ENCODE data around the gene NMNAT2. TPM values are rescaled to one million over a fixed set of nuclear protein-coding genes. Genes with fewer than 3 reads are reported as not detected.

NMNAT2 gene
- total and polyA plus RNA-seq, 4 experiments from 2014 or later: not detected

DNA sequence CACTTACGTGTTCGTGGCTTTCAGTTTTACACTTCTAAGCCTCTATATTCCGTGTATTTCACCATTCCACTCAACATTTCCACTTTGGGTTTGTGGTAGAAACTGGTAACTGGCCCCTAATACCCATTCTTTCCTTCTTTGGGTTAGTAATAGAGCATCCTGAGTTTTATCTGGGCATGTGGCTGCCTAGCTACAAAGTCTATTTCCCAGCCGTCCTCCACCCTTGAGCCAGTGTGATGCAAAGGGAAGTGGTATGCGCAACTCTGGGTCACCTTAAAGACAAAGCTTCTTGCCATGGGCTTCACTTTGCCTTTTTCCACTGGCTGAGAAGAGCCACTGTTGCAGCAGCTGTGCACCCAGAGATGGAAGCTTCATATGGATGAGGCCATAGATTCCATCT is 158.3 kb downstream of the NMNAT2 start:
- H3K4me3 ChIP-seq (ENCODE audit: low read length in 2 of 2): no peak overlapping the region
- no peaks in the 10 kb centered on the region for H3K36me3 ChIP-seq (ENCODE audit: insufficient read depth, low read length)
- Mint-ChIP-seq H3K36me3 (no peaks in the 10 kb centered on the region), H3K4me1 (no peaks in the 10 kb centered on the region), H3K27ac (no peak overlapping the region), H3K27me3 (peaks cover 9 to 25% of the 10 kb centered on the region in 2 donors), H3K9me3 (peaks cover 0 to 5% (median 1%) of the 10 kb centered on the region in 8 donors), H3K4me3 (no peak overlapping the region)
- H3K27ac ChIP-seq (ENCODE audit: low read depth, low read length): no peak overlapping the region
- intact Hi-C loops (cut with micrococcal nuclease): no loop called here
- CTCF ChIA-PET (ENCODE audit: partially characterized antibody): no interaction called here
- no peak for DNase-seq
- H3K27me3 ChIP-seq (ENCODE audit: insufficient read depth, low read length): peaks cover 7% of the 10 kb centered on the region
- no peaks in the 10 kb centered on the region for H3K4me1 ChIP-seq (ENCODE audit: insufficient read depth, low read length)
- H3K9me3 ChIP-seq (ENCODE audit: control insufficient read depth in 1 of 2, low read length in 2 of 2): no peaks in the 10 kb centered on the region
- POLR2A ChIA-PET (ENCODE audit: partially characterized antibody): no interaction called here

DNA sequence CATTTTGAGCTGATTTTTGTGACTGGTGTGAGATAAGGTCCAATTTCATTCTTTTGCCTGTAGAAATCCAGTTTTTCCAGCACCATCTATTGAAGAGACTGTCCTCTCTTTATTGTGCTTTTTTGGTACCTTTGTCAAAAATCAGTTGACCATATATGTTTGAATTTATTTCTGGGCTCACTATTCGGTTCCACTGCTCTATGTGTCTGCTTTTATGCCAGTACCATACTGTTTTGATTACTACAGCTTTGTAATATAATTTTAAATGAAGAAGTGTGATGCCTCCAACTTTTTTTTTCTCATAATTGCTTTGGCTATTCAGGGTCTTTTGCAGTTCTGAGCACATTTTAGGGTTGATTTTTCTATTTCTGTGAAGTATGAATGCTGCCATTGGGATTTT is 163.1 kb downstream of the NMNAT2 start:
- Mint-ChIP-seq H3K9me3 (peaks cover 0 to 7% (median 1%) of the 10 kb centered on the region in 8 donors), H3K27me3 (peaks cover 8 to 12% of the 10 kb centered on the region in 2 donors), H3K4me1 (no peaks in the 10 kb centered on the region), H3K27ac (no peak overlapping the region), H3K36me3 (no peaks in the 10 kb centered on the region), H3K4me3 (no peak overlapping the region)
- no peaks in the 10 kb centered on the region for H3K36me3 ChIP-seq (ENCODE audit: insufficient read depth, low read length)
- CTCF ChIA-PET (ENCODE audit: partially characterized antibody): interaction anchor here (0.9 kb wide), 1 partner anchor 12 kb away, joined by 3 read pairs; no protein-coding TSS in a partner anchor
- H3K4me1 ChIP-seq (ENCODE audit: insufficient read depth, low read length): no peaks in the 10 kb centered on the region
- POLR2A ChIA-PET (ENCODE audit: partially characterized antibody): no interaction called here
- intact Hi-C loops (cut with micrococcal nuclease): no loop called here
- H3K27ac ChIP-seq (ENCODE audit: low read depth, low read length): no peak overlapping the region
- no peak for DNase-seq
- H3K9me3 ChIP-seq (ENCODE audit: control insufficient read depth in 1 of 2, low read length in 2 of 2): no peaks in the 10 kb centered on the region
- no peaks in the 10 kb centered on the region for H3K27me3 ChIP-seq (ENCODE audit: insufficient read depth, low read length)
- no peak overlapping the region for H3K4me3 ChIP-seq (ENCODE audit: low read length in 2 of 2)

- no peaks in the 10 kb centered on the region for H3K36me3 Mint-ChIP-seq
- peaks cover 0 to 7% (median 0%) of the 10 kb centered on the region in 8 donors for H3K9me3 Mint-ChIP-seq
- DNase-seq: no peak
- Histone ChIP-seq H3K4me3 (ENCODE audit: low read length in 2 of 2) (no peak overlapping the region), H3K27me3 (ENCODE audit: insufficient read depth, low read length) (no peaks in the 10 kb centered on the region), H3K36me3 (ENCODE audit: insufficient read depth, low read length) (no peaks in the 10 kb centered on the region), H3K4me1 (ENCODE audit: insufficient read depth, low read length) (no peaks in the 10 kb centered on the region), H3K9me3 (ENCODE audit: control insufficient read depth in 1 of 2, low read length in 2 of 2) (no peaks in the 10 kb centered on the region), H3K27ac (ENCODE audit: low read depth, low read length) (no peak overlapping the region)
- no peaks in the 10 kb centered on the region for H3K4me1 Mint-ChIP-seq
- intact Hi-C loops (cut with micrococcal nuclease): no loop called here
- H3K4me3 Mint-ChIP-seq: no peak overlapping the region
- POLR2A ChIA-PET (ENCODE audit: partially characterized antibody): no interaction called here
- H3K27me3 Mint-ChIP-seq: peaks cover 5 to 8% of the 10 kb centered on the region in 2 donors
- H3K27ac Mint-ChIP-seq: no peak overlapping the region
- CTCF ChIA-PET (ENCODE audit: partially characterized antibody): no interaction called here
These were observed 166.2 kb downstream of the NMNAT2 start for GRCh38 chr1:183251959-183252450.

DNA sequence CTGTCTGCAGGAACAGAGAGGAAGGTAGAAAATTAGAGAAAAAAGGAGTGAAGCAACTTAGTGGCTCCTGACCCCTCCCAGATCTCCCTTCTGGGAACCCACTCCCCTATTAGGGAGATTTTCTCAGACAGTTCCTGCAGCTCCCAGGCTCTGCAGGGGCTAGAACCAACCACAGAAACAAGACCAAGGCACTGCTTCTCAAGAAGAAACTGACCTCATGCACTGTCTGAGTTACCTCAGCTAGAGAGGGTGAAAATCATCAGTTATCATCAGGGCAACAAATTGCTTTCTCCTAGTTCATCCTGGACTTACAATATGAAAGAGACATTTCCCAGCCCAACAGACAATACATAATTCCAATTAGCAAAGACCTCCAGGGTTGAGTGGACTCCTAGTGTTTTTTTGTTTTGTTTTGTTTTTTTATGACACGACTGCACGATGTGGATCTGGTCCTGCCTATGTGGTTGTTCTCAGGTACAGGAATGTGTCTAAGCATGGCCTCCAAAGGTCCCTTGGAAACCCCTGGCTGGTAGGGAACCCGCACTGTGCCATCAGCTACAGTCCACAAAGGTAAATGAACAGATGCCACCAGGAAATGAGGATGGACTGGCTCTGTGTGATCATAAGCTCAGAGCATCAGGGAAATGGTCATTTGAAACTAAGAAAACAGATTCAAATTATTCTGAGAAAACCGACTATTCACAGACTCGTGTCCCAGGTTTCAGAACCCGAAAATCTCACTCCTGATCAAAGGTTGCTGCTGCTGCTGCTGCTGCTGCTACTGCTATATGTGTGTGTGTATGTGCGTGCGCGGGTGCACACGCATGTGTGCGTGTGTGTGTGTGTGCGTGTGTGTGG is 166.8 kb downstream of the NMNAT2 start:
- POLR2A ChIA-PET (ENCODE audit: partially characterized antibody): no interaction called here
- Mint-ChIP-seq H3K27me3 (peaks cover 8 to 10% of the 10 kb centered on the region in 2 donors), H3K36me3 (no peaks in the 10 kb centered on the region), H3K9me3 (peaks cover 0 to 7% (median 0%) of the 10 kb centered on the region in 8 donors), H3K4me3 (no peak overlapping the region), H3K4me1 (no peaks in the 10 kb centered on the region), H3K27ac (no peak overlapping the region)
- no peaks in the 10 kb centered on the region for H3K27me3 ChIP-seq (ENCODE audit: insufficient read depth, low read length)
- H3K27ac ChIP-seq (ENCODE audit: low read depth, low read length): no peak overlapping the region
- CTCF ChIA-PET (ENCODE audit: partially characterized antibody): no interaction called here
- no peak for DNase-seq
- H3K36me3 ChIP-seq (ENCODE audit: insufficient read depth, low read length): no peaks in the 10 kb centered on the region
- no peaks in the 10 kb centered on the region for H3K4me1 ChIP-seq (ENCODE audit: insufficient read depth, low read length)
- no peak overlapping the region for H3K4me3 ChIP-seq (ENCODE audit: low read length in 2 of 2)
- intact Hi-C loops (cut with micrococcal nuclease): no loop called here
- H3K9me3 ChIP-seq (ENCODE audit: control insufficient read depth in 1 of 2, low read length in 2 of 2): no peaks in the 10 kb centered on the region

DNA sequence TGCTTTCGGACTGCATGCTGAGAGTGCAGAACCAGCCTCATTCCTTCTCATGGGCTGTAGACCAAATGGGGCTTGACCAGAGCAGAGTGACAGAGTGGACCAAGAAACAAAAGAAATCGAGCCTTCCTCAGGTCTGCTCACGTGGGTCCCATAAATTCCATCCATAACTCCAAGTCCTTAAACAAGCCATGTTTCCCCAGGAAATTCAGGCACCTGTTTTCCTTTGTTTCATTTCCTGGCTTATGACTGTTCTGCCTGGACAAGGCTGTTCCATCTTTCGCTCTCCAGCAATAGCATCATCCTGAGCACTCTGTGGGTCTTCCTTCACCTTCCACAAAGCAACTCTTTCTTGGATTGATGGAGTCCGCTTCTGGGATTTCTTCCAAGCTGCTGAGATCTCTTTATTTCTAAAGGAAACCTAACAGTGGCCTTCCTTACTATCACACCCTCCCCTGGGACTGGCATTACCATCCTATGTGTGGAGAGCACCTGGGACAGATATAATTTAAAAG is 168.2 kb downstream of the NMNAT2 start:
- Histone ChIP-seq H3K4me3 (ENCODE audit: low read length in 2 of 2) (no peak overlapping the region), H3K27ac (ENCODE audit: low read depth, low read length) (no peak overlapping the region), H3K4me1 (ENCODE audit: insufficient read depth, low read length) (no peaks in the 10 kb centered on the region), H3K36me3 (ENCODE audit: insufficient read depth, low read length) (no peaks in the 10 kb centered on the region), H3K9me3 (ENCODE audit: control insufficient read depth in 1 of 2, low read length in 2 of 2) (no peaks in the 10 kb centered on the region), H3K27me3 (ENCODE audit: insufficient read depth, low read length) (no peaks in the 10 kb centered on the region)
- Mint-ChIP-seq H3K4me3 (no peak overlapping the region), H3K27ac (no peak overlapping the region), H3K4me1 (no peaks in the 10 kb centered on the region), H3K9me3 (peaks cover 0 to 3% (median 0%) of the 10 kb centered on the region in 8 donors), H3K36me3 (no peaks in the 10 kb centered on the region), H3K27me3 (peaks cover 11 to 12% of the 10 kb centered on the region in 2 donors)
- POLR2A ChIA-PET (ENCODE audit: partially characterized antibody): no interaction called here
- CTCF ChIA-PET (ENCODE audit: partially characterized antibody): interaction anchor here (1.0 kb wide), 1 partner anchor 32 kb away, joined by 3 read pairs; no protein-coding TSS in a partner anchor
- intact Hi-C loops (cut with micrococcal nuclease): no loop called here
- no peak for DNase-seq

DNA sequence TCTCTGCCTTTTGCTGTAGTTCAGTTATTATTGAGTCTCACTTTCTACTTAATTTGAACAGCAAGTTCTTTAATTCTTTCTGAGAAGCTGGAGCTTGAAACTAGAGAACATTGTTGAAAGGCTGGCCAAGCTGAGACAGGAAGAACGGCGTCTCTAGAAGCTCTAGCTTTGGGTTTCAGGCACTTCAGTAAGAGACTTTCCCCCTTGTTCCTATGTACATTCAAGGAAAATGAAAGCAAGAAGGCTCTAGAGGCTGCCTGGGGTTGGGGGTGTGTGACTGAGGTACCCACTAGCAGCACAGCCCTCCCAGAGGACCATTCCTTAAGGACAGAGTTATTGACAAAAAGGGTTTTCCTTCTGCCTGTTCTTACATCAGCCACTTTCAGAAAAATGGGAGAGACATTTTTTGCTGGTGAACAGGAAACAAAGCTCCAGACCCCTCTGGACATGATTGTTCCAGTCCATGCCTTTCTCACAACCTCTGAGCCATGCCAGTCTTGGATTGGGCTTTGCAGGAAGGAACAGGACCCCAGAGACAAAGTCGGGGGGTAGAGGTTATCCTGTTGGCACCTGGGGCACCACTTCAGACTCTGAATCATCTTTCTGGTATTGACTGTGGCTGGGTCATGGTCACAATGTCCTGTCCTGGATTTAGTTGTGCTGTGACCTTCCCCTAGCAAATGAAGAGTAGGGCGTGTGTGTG is 169.0 kb downstream of the NMNAT2 start:
- H3K9me3 ChIP-seq (ENCODE audit: control insufficient read depth in 1 of 2, low read length in 2 of 2): no peaks in the 10 kb centered on the region
- CTCF ChIA-PET (ENCODE audit: partially characterized antibody): no interaction called here
- intact Hi-C loops (cut with micrococcal nuclease): no loop called here

GRCh38 chr1:183247931-183248330 is 170.2 kb downstream of the NMNAT2 start:
- H3K4me1 Mint-ChIP-seq: no peaks in the 10 kb centered on the region
- H3K36me3 Mint-ChIP-seq: no peaks in the 10 kb centered on the region
- no peak overlapping the region for H3K4me3 Mint-ChIP-seq
- DNase-seq: no peak
- ChIA-PET POLR2A (ENCODE audit: partially characterized antibody) (no interaction called here), CTCF (ENCODE audit: partially characterized antibody) (no interaction called here)
- H3K9me3 ChIP-seq (ENCODE audit: control insufficient read depth in 1 of 2, low read length in 2 of 2): no peaks in the 10 kb centered on the region
- no peaks in the 10 kb centered on the region for H3K27me3 ChIP-seq (ENCODE audit: insufficient read depth, low read length)
- H3K27ac Mint-ChIP-seq: no peak overlapping the region
- no peaks in the 10 kb centered on the region for H3K36me3 ChIP-seq (ENCODE audit: insufficient read depth, low read length)
- intact Hi-C loops (cut with micrococcal nuclease): no loop called here
- H3K27ac ChIP-seq (ENCODE audit: low read depth, low read length): no peak overlapping the region
- peaks cover 0 to 2% (median 0%) of the 10 kb centered on the region in 8 donors for H3K9me3 Mint-ChIP-seq
- H3K4me1 ChIP-seq (ENCODE audit: insufficient read depth, low read length): no peaks in the 10 kb centered on the region
- no peak overlapping the region for H3K4me3 ChIP-seq (ENCODE audit: low read length in 2 of 2)
- peaks cover 11 to 15% of the 10 kb centered on the region in 2 donors for H3K27me3 Mint-ChIP-seq

More for the DNA sequence above, 169.0 kb downstream of the NMNAT2 start:
- H3K36me3 Mint-ChIP-seq: no peaks in the 10 kb centered on the region
- H3K27me3 Mint-ChIP-seq: peaks cover 11 to 12% of the 10 kb centered on the region in 2 donors
- H3K36me3 ChIP-seq (ENCODE audit: insufficient read depth, low read length): no peaks in the 10 kb centered on the region
- no peaks in the 10 kb centered on the region for H3K4me1 Mint-ChIP-seq
- H3K4me1 ChIP-seq (ENCODE audit: insufficient read depth, low read length): no peaks in the 10 kb centered on the region
- H3K27ac Mint-ChIP-seq: no peak overlapping the region
- no peak overlapping the region for H3K4me3 ChIP-seq (ENCODE audit: low read length in 2 of 2)
- POLR2A ChIA-PET (ENCODE audit: partially characterized antibody): no interaction called here
- H3K9me3 Mint-ChIP-seq: peaks cover 0 to 2% (median 0%) of the 10 kb centered on the region in 8 donors
- H3K27ac ChIP-seq (ENCODE audit: low read depth, low read length): no peak overlapping the region
- H3K4me3 Mint-ChIP-seq: no peak overlapping the region
- H3K27me3 ChIP-seq (ENCODE audit: insufficient read depth, low read length): no peaks in the 10 kb centered on the region
- no peak for DNase-seq

Measured in CD4-positive, alpha-beta memory T cell (primary cell).